Activated CD4-positive, alpha-beta T cell treated with anti-CD3 and anti-CD28 coated beads for 24 hours (primary cell): ENCODE measurements around the gene ZP3.
"Not testable (repeated sequence)": the region's sequence is repeated elsewhere in the genome, so short reads cannot be mapped to it uniquely, and the experiment has no call there.

Experiments
- DNase-seq, 2 donors: peaks; one replicate each; pipeline ENCODE4 v3.0.0-alpha.2; 2020; ENCODE audit warnings: low read depth in 2 of 2

The ZP3 gene

GRCh38 chr7:76442664-76443446 is 18.1 kb downstream of the ZP3 start:
- DNase-seq, result not testable (repeated sequence)

GRCh38 chr7:76443846-76444245 is 19.1 kb downstream of the ZP3 start:
- not testable (repeated sequence) for DNase-seq

GRCh38 chr7:76445577-76446008 is 20.8 kb downstream of the ZP3 start:
- not testable (repeated sequence) for DNase-seq

- not testable (repeated sequence) for DNase-seq
Observed at GRCh38 chr7:76457017-76457416, 32.3 kb downstream of the ZP3 start.

- not testable (repeated sequence) for DNase-seq
Observed at GRCh38 chr7:76458504-76458903, 33.8 kb downstream of the ZP3 start.

GRCh38 chr7:76460767-76461166 is 36.0 kb downstream of the ZP3 start:
- DNase-seq, result not testable (repeated sequence)

GRCh38 chr7:76461464-76462101 is 36.8 kb downstream of the ZP3 start, which contains the start of gene DTX2:
Gene DTX2, plus strand, starts transcription at chr7:76461709. Its CDS starts 18,801 bp downstream, at chr7:76480510.
- DNase-seq, result not testable (repeated sequence)

GRCh38 chr7:76462271-76462882 is 37.6 kb downstream of the ZP3 start:
- DNase-seq, result not testable (repeated sequence)

GRCh38 chr7:76464959-76465358 is 40.2 kb downstream of the ZP3 start:
- not testable (repeated sequence) for DNase-seq

- not testable (repeated sequence) for DNase-seq
Observed at GRCh38 chr7:76465950-76466349, 41.2 kb downstream of the ZP3 start.

GRCh38 chr7:76467743-76468404 is 43.1 kb downstream of the ZP3 start:
- DNase-seq, result not testable (repeated sequence)

GRCh38 chr7:76471556-76472221 is 46.9 kb downstream of the ZP3 start:
- not testable (repeated sequence) for DNase-seq

GRCh38 chr7:76473097-76473496 is 48.3 kb downstream of the ZP3 start:
- not testable (repeated sequence) for DNase-seq

GRCh38 chr7:76476280-76476679 is 51.5 kb downstream of the ZP3 start:
- DNase-seq, result not testable (repeated sequence)

- not testable (repeated sequence) for DNase-seq
Observed at GRCh38 chr7:76476742-76477474, 52.2 kb downstream of the ZP3 start.

GRCh38 chr7:76479628-76480027 is 54.9 kb downstream of the ZP3 start:
- DNase-seq, result not testable (repeated sequence)

GRCh38 chr7:76480403-76481253 is 55.9 kb downstream of the ZP3 start:
- DNase-seq, result not testable (repeated sequence)

GRCh38 chr7:76482660-76483059 is 57.9 kb downstream of the ZP3 start:
- DNase-seq, result not testable (repeated sequence)

- DNase-seq, result not testable (repeated sequence)
Observed at GRCh38 chr7:76483081-76483480, 58.3 kb downstream of the ZP3 start.

- DNase-seq, result not testable (repeated sequence)
Observed at GRCh38 chr7:76484456-76484855, 59.7 kb downstream of the ZP3 start.
